Fibroblast of lung (primary cell): Measurements from ENCODE around the gene GIMD1.

ENCODE experiments used
- EZH2 ChIP-seq: IDR thresholded peaks from 2 replicates; pipeline ENCODE4 v1.5.1; 2012; ENCODE audit warnings: low read length, control low read depth, mild to moderate bottlenecking; ENCODE audit errors: missing control alignments
- TF ChIP-seq, protein P1 (sequence below), 2 donors: IDR thresholded peaks in 1 of 2; conservative IDR thresholded peaks in 1 of 2; 1 replicate in 1 of 2; 2 replicates in 1 of 2; pipeline ENCODE4 v1.5.1; 2011 to 2012; ENCODE audit warnings: low read length in 2 of 2, control low read depth in 1 of 2, inconsistent platforms in 1 of 2, low read depth in 1 of 2, mild to moderate bottlenecking in 1 of 2

DNA sequence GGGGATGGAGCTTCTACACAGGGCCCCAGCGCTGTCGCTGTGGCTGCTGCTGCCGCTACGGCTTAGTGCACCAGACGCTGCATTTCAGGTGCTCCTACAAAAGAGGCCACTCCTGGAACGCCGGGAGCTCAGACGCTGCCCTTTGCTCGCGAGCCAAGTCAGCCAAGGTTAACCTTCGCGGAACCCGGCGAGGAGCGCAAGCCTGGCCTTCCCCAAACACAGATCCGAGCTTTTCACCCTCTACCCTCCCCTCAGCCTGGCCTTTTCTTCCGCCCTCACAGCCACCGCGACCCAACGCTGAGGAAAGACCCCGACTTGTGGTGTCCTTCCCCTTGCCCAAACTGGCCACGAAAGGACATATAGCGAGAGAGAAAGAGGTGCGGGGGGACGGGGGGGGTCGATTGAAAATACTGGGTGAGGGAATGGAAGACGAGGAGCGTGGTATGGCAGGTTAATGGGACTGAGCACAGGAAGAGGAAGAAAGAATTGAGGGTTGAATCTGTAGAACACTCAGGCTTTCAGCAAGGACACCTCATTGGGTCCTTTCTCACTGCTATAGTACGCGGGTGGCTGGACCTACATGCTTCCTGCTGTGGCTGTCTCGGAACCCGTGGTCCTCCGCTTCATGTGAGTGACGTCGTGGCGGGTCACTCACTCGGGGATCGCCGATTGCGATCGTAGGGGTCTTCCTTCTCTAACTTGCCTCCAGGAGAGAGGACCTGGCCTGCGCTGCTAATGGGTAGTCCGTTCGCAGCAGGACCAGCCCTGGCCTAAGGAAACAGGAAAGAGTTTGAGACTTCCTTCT, 52.4 kb downstream of the GIMD1 start, which contains the start of the genes AIMP1 and TBCK:
- TF ChIP-seq, protein P1, sequence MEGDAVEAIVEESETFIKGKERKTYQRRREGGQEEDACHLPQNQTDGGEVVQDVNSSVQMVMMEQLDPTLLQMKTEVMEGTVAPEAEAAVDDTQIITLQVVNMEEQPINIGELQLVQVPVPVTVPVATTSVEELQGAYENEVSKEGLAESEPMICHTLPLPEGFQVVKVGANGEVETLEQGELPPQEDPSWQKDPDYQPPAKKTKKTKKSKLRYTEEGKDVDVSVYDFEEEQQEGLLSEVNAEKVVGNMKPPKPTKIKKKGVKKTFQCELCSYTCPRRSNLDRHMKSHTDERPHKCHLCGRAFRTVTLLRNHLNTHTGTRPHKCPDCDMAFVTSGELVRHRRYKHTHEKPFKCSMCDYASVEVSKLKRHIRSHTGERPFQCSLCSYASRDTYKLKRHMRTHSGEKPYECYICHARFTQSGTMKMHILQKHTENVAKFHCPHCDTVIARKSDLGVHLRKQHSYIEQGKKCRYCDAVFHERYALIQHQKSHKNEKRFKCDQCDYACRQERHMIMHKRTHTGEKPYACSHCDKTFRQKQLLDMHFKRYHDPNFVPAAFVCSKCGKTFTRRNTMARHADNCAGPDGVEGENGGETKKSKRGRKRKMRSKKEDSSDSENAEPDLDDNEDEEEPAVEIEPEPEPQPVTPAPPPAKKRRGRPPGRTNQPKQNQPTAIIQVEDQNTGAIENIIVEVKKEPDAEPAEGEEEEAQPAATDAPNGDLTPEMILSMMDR (conservative IDR thresholded peaks at IDR 0.05 in 1 of 2, IDR thresholded peaks at IDR 0.05 in 1 of 2; ENCODE audit: low read depth in 1 of 2, low read length in 2 of 2), result no peak
- no peak for TF ChIP-seq EZH2
